HG03442 (cell line): ENCODE results near the gene LRRC8C.
A peak's percentile ranks its signal among the peaks of the same experiment; 100 is the strongest.

Experiments used
- ATAC-seq: cut with Tn5 transposase; IDR thresholded peaks from one replicate; pipeline ENCODE4 v1.9.1; 2021; ENCODE audit warnings: mild to moderate bottlenecking, moderate library complexity; ENCODE audit not compliant: unreplicated experiment

Gene LRRC8C

DNA sequence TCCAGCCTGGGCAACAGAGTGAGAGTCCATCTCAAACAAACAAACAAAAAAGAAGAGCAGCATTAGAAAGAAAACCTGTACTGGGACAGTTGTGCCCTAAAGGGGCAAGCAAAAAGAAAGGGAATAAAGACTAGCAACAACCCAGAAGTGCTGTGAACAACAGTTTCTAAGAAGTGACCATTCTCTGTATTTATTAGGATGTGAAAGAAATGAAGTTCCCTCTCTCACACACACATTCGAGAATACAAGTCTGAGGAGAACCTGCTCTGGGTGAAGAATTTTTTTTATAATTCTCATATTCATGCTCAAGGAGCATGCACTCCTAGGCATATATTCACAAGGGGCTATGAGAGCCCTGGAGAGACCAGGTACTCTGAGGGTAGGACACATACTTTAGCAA is 128.4 kb downstream of the LRRC8C start:
- no peak for ATAC-seq

DNA sequence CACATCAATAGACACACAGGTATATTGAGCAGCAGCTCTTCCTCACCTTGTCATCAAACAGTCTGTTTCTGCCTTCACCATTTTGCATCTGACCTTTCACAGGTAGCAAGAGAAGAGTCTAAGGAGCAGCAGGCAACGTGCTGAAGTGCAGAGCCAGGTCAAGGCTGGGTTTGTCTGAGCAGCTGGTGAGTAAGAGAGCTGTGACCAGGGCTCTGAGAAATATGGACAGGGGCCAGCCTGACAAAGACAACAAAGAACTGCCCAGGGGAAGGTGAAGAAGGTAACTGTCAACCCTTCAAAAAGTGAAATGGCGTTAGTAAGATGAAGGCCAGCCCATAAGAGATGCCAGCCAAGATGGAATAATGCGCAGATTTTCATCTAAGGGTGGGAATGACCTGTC is 129.0 kb downstream of the LRRC8C start:
- ATAC-seq = no peak

DNA sequence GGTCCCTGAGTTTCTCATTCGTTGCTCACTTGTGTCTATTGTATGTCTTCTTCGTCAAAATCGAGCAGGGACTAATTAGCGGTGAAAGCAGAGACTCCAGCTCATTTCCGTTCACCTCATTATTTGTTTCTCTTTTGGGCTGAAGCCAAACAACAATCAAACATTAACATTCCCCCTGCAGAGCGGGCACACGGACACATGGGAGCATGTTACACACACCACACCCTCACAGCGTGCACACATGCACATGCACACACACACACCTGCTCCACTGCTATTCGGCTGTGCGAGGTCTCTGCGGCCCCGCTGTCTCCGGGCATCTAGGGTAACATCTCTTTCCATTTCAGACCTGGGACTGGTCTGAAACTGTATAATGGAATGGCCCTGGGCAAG is 129.5 kb downstream of the LRRC8C start:
- peak; percentile 8 for ATAC-seq

DNA sequence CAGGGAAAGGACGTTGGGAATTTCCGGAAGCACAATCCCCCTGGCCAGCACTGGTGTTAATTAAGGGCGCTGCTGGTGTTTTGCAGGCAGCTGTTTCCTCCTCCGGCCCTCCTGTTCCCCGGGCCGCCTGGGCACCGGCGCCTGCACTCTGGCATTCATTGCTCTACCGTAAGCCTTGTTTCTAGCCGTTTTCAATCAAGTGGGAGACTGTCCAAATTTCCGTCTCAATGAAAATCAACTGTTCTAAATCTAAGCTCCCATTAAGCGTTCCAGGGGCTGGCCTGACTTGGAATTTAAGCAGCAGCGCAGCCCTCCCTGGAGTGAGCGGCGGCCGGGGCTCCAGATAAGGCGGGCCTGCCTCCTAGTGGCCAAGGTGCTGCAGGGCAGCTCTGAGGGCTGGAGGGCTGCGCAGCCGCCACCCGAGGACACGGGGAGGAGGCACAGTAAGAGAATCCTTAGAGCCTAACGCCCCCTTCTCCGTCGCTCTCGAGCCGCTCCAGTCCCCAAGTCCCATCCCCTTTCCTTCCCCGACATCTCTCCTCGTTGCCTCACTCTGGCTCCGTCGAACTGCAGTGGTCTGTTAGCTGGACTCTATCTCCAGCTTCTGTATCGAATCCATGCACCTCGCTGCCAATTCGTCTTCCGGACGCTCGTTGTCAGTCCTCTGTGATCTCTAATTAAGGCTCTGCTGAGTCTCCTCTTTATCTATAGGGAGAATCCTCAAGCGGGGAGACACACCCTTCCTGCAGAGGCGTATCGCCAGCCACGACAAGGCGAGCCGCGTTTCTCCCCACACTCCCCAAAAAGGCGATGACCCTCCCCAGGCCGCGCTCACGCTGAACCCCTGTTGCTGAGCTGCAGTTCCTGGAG is 130.1 kb downstream of the LRRC8C start:
- peak; percentile 99 for ATAC-seq

DNA sequence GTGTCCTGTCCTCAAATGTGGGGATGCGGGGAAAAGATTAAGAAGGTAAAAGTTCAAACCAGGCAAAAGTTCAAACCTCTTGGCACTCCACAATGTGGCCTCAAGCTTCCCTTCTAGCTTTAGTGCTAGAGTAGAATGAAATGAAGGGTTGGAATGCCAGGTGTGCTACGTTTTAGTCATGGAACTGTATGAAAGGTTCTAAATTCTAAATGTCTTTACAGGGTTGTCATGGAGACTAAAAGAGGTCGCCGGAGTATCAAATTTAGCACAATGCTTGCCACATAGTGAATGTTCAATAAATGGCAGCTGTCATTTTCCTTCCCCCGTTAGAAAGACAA is 130.7 kb downstream of the LRRC8C start:
- no peak for ATAC-seq

DNA sequence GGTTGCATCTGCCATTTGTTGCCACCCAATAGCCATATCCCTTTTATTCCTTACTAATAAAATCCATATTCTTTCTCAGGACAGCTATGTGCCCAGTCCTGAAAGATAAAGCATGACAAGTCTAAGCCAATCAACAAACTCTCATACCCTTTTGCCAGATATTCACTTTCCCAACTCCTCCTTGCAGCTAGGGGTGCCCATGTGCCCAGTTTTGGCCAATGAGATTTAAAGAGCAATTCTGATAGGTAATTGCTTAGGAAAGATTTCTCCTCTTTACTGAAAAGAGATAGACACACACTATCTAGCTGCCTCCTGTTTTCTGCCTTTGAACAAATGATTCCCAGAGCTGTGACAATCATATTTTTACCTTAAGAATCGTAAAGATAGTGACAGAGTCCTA is 132.9 kb downstream of the LRRC8C start:
- no peak for ATAC-seq

DNA sequence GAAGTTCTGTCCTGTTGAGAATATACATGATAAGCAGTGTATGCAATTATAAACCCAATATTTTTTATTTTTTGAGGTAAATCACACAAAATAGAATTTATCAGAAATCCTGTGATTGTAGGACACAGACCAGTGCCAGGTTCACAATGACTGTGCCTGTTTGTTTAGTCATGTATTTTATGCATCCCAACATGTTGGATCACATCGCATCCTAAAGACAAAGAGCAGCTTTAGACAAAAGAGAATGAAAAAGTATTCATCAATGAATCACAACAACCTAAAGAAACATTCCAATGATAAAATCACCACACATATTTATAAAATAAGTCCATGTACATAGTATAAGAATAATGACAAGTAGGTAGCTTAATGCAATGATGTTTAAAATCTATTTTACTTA is 134.7 kb downstream of the LRRC8C start:
- ATAC-seq = no peak
